HG03442 (cell line): ENCODE measurements around the gene BTN3A1.
A peak's percentile ranks its signal among the peaks of the same experiment; 100 is the strongest.
"Not testable (repeated sequence)": the region's sequence is repeated elsewhere in the genome, so short reads cannot be mapped to it uniquely, and the experiment has no call there.

Experiments used
- ATAC-seq: cut with Tn5 transposase; IDR thresholded peaks from one replicate; pipeline ENCODE4 v1.9.1; 2021; ENCODE audit warnings: mild to moderate bottlenecking, moderate library complexity; ENCODE audit not compliant: unreplicated experiment

Gene BTN3A1

GRCh38 chr6:26439151-26440125 lies 37.4 kb downstream of the BTN3A1 start:
- ATAC-seq, result no peak

- no peak for ATAC-seq
Measured at GRCh38 chr6:26440977-26441358, 38.9 kb downstream of the BTN3A1 start.

GRCh38 chr6:26441977-26442376 lies 39.9 kb downstream of the BTN3A1 start:
- ATAC-seq, result no peak

- ATAC-seq, result peak; percentile 86
Measured at GRCh38 chr6:26445934-26446667, 44.0 kb downstream of the BTN3A1 start.

GRCh38 chr6:26447257-26447656 lies 45.2 kb downstream of the BTN3A1 start:
- ATAC-seq, result no peak

GRCh38 chr6:26450240-26450639 lies 48.2 kb downstream of the BTN3A1 start:
- ATAC-seq, result no peak

- no peak for ATAC-seq
Measured at GRCh38 chr6:26452631-26453235, 50.7 kb downstream of the BTN3A1 start.

GRCh38 chr6:26454631-26455030 lies 52.6 kb downstream of the BTN3A1 start:
- no peak for ATAC-seq

GRCh38 chr6:26455357-26455970 lies 53.4 kb downstream of the BTN3A1 start:
- no peak for ATAC-seq

GRCh38 chr6:26457264-26457805 lies 55.3 kb downstream of the BTN3A1 start:
- ATAC-seq, result peak; percentile 23

GRCh38 chr6:26457806-26458688 lies 56.0 kb downstream of the BTN3A1 start, which contains the start of gene BTN2A1:
Gene BTN2A1 (plus strand): TSS chr6:26457955. CDS start chr6:26458637, 682 bp downstream.
- ATAC-seq, result peak; percentile 93

GRCh38 chr6:26459023-26459810 lies 57.1 kb downstream of the BTN3A1 start:
- no peak for ATAC-seq

GRCh38 chr6:26461353-26461752 lies 59.3 kb downstream of the BTN3A1 start:
- not testable (repeated sequence) for ATAC-seq

GRCh38 chr6:26464014-26464413 lies 61.9 kb downstream of the BTN3A1 start:
- ATAC-seq, result no peak

GRCh38 chr6:26464416-26465131 lies 62.5 kb downstream of the BTN3A1 start:
- no peak for ATAC-seq
